K562 (cell line): ENCODE measurements around the gene FZD8. TPM values are rescaled to one million over a fixed set of nuclear protein-coding genes. Genes with fewer than 3 reads are reported as not detected.

Experiments
- ATAC-seq: fragments of 200-7000 bp; cut with Tn5 transposase; 3 replicates; pipeline ENCODE4 v1.9.1; 2020; ENCODE audit warnings: moderate library complexity
- BruUV-seq: library from RNA; stranded (reverse); fragments of 400-500 nt; replicated peaks from 2 replicates; lab custom pipeline; 2021; lab: Mats Ljungman, UMichigan
- CTCF ChIA-PET: fragments of 300-600 bp; formaldehyde crosslinking; extraction: SDS; loops from one replicate; lab custom pipeline; 2021; ENCODE audit warnings: low intra/inter-chr PET ratio; lab: Yijun Ruan, JAX
- POLR2A ChIA-PET: fragments of 300-600, 350-650 bp; sonication (Branson Sonifier 250); formaldehyde crosslinking; extraction: SDS; loops from one replicate; lab custom pipeline; 2021; ENCODE audit warnings: antibody characterized with exemption, inconsistent platforms; lab: Yijun Ruan, JAX
- DNase-seq, 4 experiments: peaks; one replicate each; pipeline versions ENCODE4 v3.0.0 to v3.0.0-alpha.2; 2011 to 2018; ENCODE audit warnings: low spot score in 3 of 4, mixed read lengths in 3 of 4; ENCODE audit errors: extremely low read depth in 1 of 4
- FAIRE-seq: peaks from 2 replicates; lab custom pipeline; 2011; peaks lifted over from hg19 to GRCh38; lab: Jason Lieb, UNC
- H2AFZ ChIP-seq: 2 replicates; pipeline ENCODE4 v1.6.0; 2011; ENCODE audit warnings: low read depth, low read length, control low read depth, inconsistent platforms
- H3K27ac ChIP-seq: fragments of 200-600 bp; 3 replicates; pipeline ENCODE4 v1.8.0; 2011; ENCODE audit warnings: low read depth, mild to moderate bottlenecking, control low read depth, inconsistent platforms, low read length, moderate library complexity, mixed read lengths; ENCODE audit errors: extremely low read depth
- H3K27me3 ChIP-seq, 2 experiments: fragments of 300-600 bp in 1 of 2; 2 replicates in 1 of 2; 3 replicates in 1 of 2; pipeline versions ENCODE4 v1.6.0 to v1.8.0; 2011; ENCODE audit warnings: inconsistent platforms in 2 of 2, low read length in 2 of 2, mild to moderate bottlenecking in 1 of 2, mixed read lengths in 1 of 2, moderate library complexity in 1 of 2; ENCODE audit not compliant: control insufficient read depth in 2 of 2, insufficient read depth in 2 of 2
- H3K36me3 ChIP-seq: fragments of 300-600 bp; 3 replicates; pipeline ENCODE4 v1.8.0; 2011; ENCODE audit warnings: mild to moderate bottlenecking, low read length, inconsistent platforms; ENCODE audit not compliant: control insufficient read depth, insufficient read depth
- H3K4me1 ChIP-seq, 2 experiments: fragments of 200-600 bp in 1 of 2; replicated peaks in 1 of 2; 2 replicates in 1 of 2; 3 replicates in 1 of 2; pipeline versions ENCODE4 v1.5.1 to v1.8.0; 2011; ENCODE audit warnings: inconsistent platforms in 2 of 2, low read length in 2 of 2, mild to moderate bottlenecking in 1 of 2, mixed read lengths in 1 of 2, moderate library complexity in 1 of 2; ENCODE audit not compliant: control insufficient read depth in 2 of 2, insufficient read depth in 2 of 2
- H3K4me2 ChIP-seq: 2 replicates; pipeline ENCODE4 v1.6.1; 2011; ENCODE audit warnings: low read length, control low read depth, inconsistent platforms, mixed read lengths; ENCODE audit not compliant: insufficient read depth
- H3K4me3 ChIP-seq: fragments of 200-600 bp; sonication (generic), shearing (Covaris generic); 2 replicates; pipeline ENCODE4 v1.5.1; 2016; ENCODE audit warnings: control low read depth, inconsistent platforms
- H3K79me2 ChIP-seq: fragments of 200-600 bp; 3 replicates; pipeline ENCODE4 v1.8.0; 2011; ENCODE audit warnings: low read length, inconsistent platforms; ENCODE audit not compliant: control insufficient read depth, insufficient read depth
- H3K9ac ChIP-seq, 2 experiments: 2 replicates each; pipeline versions ENCODE4 v1.6.0 to v1.6.1; 2011; ENCODE audit warnings: low read depth in 2 of 2, low read length in 2 of 2, control low read depth in 1 of 2, inconsistent platforms in 1 of 2, mild to moderate bottlenecking in 1 of 2, mixed read lengths in 1 of 2; ENCODE audit not compliant: insufficient read depth in 1 of 2
- H3K9me1 ChIP-seq: one replicate; pipeline ENCODE4 v1.6.0; 2011; ENCODE audit warnings: inconsistent platforms, mild to moderate bottlenecking, low read length, moderate library complexity; ENCODE audit not compliant: control insufficient read depth, insufficient read depth
- H3K9me3 ChIP-seq: replicated peaks from 2 replicates; pipeline ENCODE4 v1.5.1; 2011; ENCODE audit warnings: low read depth, low read length, inconsistent platforms; ENCODE audit not compliant: control insufficient read depth, insufficient read depth
- H4K20me1 ChIP-seq: replicated peaks from 2 replicates; pipeline ENCODE4 v1.6.1; 2011; ENCODE audit warnings: low read length, inconsistent platforms, mixed read lengths; ENCODE audit not compliant: control insufficient read depth, insufficient read depth
- KDM4B ChIP-seq, 2 experiments: fragments of 450-650 bp in 1 of 2; sonication (generic) in 1 of 2; IDR thresholded peaks; 2 replicates each; pipeline ENCODE4 v1.6.1; 2016 to 2017; ENCODE audit warnings: borderline replicate concordance in 2 of 2, antibody characterized with exemption in 1 of 2, low read depth in 1 of 2, mild to moderate bottlenecking in 1 of 2
- LEF1 ChIP-seq: fragments of 450-650 bp; IDR thresholded peaks from 2 replicates; pipeline ENCODE4 v1.6.1; 2016; ENCODE audit warnings: mild to moderate bottlenecking
- NR4A1 ChIP-seq, 2 experiments: fragments of 250-450 bp in 1 of 2; fragments of 450-650 bp in 1 of 2; sonication (Bioruptor Pico) in 1 of 2; IDR thresholded peaks; 2 replicates each; pipeline versions ENCODE4 v1.4.0 to v1.6.1; 2016 to 2020; ENCODE audit warnings: mild to moderate bottlenecking in 2 of 2, missing compliant biosample characterization in 1 of 2, missing genetic modification characterization in 1 of 2, moderate library complexity in 1 of 2
- SRSF1 ChIP-seq: fragments of 200-400 bp; formaldehyde crosslinking; IDR thresholded peaks from 2 replicates; pipeline ENCODE4 v1.6.1; 2017; ENCODE audit warnings: mild to moderate bottlenecking, low read depth, low read length, moderate library complexity
- WGBS: fragments of 100-300 bp; shearing (Covaris generic); methylation state at CpG from one replicate; pipeline ENCODE4 v1.1.6; 2016; ENCODE audit warnings: low coverage, mixed read lengths; ENCODE audit not compliant: insufficient coverage; ENCODE audit errors: missing lambda C conversion rate; 5-methylcytosine and 5-hydroxymethylcytosine counted together
- in situ Hi-C: fragments of 300-500 bp; cut with MboI; formaldehyde crosslinking; loops from 4 replicates; pipeline ENCODE4 v1.15.0; 2018; ENCODE audit warnings: inconsistent platforms, mixed read lengths
- intact Hi-C: fragments of 100-400 bp; cut with micrococcal nuclease; formaldehyde crosslinking; loops from 2 replicates; pipeline ENCODE4 v1.14.2; 2022
- polyA plus RNA-seq, 8 experiments: library from polyadenylated mRNA; depleted of rRNA in 4 of 8; stranded (reverse) in 5 of 8; unstranded in 3 of 8; fragments of >200 nt; fragmentation: Nextera tagmentation in 2 of 8; fragmentation: Illumina TruSeq in 1 of 8; extraction: Ambion mirVana in 2 of 8; extraction: Trizol in 1 of 8; gene quantifications; 2 replicates each; pipeline versions ENCODE4 v1.2.1 to v1.2.3, GENCODE V29; 2011 to 2014; ENCODE audit warnings: inconsistent platforms in 1 of 8, missing spikeins in 1 of 8
- total RNA-seq, 7 experiments: library from RNA; depleted of rRNA in 6 of 7; stranded (reverse); fragments of >200 nt in 6 of 7; fragmentation: Illumina TruSeq in 2 of 7; extraction: Trizol in 2 of 7; gene quantifications; 2 replicates each; pipeline versions ENCODE4 v1.2.1 to v1.2.3, GENCODE V29; 2011 to 2021; ENCODE audit warnings: low replicate concordance in 1 of 7
- TF ChIP-seq, protein P1 (sequence below): fragments of 450-650 bp; IDR thresholded peaks from 2 replicates; pipeline ENCODE4 v1.6.1; 2016; ENCODE audit warnings: low read depth
- TF ChIP-seq, protein P2 (sequence below), 2 experiments: IDR thresholded peaks in 1 of 2; conservative IDR thresholded peaks in 1 of 2; 2 replicates each; pipeline ENCODE4 v1.6.1; 2016; ENCODE audit warnings: low read depth in 2 of 2, mild to moderate bottlenecking in 1 of 2, missing compliant biosample characterization in 1 of 2, missing genetic modification characterization in 1 of 2, moderate library complexity in 1 of 2

The FZD8 gene
- total and polyA plus RNA-seq, 9 of the 15 experiments (the other 6 are each of a cell fraction or from before 2014, with no cell fraction given), result 0.03 to 1.2 (median 0.16) TPM; not detected in 1

DNA sequence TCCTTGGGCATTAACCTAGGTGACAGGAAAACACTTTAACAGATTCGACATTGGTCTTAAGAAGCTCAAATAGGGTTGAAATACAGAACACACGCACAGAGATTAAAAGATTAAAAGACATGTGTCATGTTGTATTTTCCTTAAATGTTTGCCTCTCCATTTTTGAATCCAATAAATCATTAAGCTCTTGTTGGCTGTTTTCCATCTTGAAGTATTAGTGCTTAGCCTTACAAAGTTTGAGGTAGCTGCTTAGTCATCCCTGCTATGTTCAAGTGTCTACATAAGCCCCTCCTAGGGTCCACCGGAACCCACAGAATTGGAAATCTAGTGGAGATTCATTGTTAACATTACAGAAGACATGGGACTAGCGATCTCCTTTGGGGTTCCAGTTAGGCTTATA, 49.7 kb downstream of the FZD8 start:
- BruUV-seq, result no TSS peak
- no peaks in the 10 kb centered on the region for H3K9me1 ChIP-seq
- no peak overlapping the region for H3K4me3 ChIP-seq
- TF ChIP-seq, protein P1, sequence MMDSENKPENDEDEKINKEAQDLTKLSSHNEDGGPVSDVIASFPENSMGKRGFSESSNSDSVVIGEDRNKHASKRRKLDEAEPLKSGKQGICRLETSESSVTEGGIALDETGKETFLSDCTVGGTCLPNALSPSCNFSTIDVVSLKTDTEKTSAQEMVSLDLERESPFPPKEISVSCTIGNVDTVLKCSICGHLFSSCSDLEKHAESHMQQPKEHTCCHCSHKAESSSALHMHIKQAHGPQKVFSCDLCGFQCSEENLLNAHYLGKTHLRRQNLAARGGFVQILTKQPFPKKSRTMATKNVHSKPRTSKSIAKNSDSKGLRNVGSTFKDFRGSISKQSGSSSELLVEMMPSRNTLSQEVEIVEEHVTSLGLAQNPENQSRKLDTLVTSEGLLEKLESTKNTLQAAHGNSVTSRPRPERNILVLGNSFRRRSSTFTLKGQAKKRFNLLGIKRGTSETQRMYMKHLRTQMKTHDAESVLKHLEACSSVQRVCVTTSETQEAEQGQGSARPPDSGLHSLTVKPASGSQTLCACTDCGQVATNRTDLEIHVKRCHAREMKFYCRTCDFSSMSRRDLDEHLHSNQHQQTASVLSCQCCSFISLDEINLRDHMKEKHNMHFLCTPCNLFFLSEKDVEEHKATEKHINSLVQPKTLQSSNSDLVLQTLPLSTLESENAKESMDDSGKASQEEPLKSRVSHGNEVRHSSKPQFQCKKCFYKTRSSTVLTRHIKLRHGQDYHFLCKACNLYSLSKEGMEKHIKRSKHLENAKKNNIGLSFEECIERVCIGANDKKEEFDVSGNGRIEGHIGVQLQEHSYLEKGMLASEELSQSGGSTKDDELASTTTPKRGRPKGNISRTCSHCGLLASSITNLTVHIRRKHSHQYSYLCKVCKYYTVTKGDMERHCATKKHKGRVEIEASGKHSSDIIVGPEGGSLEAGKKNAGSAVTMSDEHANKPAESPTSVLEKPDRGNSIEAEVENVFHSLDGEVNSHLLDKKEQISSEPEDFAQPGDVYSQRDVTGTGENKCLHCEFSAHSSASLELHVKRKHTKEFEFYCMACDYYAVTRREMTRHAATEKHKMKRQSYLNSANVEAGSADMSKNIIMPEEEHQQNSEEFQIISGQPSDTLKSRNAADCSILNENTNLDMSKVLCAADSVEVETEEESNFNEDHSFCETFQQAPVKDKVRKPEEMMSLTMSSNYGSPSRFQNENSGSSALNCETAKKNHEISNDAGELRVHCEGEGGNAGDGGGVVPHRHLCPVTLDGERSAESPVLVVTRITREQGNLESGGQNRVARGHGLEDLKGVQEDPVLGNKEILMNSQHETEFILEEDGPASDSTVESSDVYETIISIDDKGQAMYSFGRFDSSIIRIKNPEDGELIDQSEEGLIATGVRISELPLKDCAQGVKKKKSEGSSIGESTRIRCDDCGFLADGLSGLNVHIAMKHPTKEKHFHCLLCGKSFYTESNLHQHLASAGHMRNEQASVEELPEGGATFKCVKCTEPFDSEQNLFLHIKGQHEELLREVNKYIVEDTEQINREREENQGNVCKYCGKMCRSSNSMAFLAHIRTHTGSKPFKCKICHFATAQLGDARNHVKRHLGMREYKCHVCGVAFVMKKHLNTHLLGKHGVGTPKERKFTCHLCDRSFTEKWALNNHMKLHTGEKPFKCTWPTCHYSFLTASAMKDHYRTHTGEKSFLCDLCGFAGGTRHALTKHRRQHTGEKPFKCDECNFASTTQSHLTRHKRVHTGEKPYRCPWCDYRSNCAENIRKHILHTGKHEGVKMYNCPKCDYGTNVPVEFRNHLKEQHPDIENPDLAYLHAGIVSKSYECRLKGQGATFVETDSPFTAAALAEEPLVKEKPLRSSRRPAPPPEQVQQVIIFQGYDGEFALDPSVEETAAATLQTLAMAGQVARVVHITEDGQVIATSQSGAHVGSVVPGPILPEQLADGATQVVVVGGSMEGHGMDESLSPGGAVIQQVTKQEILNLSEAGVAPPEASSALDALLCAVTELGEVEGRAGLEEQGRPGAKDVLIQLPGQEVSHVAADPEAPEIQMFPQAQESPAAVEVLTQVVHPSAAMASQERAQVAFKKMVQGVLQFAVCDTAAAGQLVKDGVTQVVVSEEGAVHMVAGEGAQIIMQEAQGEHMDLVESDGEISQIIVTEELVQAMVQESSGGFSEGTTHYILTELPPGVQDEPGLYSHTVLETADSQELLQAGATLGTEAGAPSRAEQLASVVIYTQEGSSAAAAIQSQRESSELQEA, result no peak
- no peak for TF ChIP-seq SRSF1
- no peak for TF ChIP-seq KDM4B (IDR thresholded peaks at IDR 0.05; ENCODE audit: borderline replicate concordance in 2 of 2, low read depth in 1 of 2)
- TF ChIP-seq LEF1, result no peak
- TF ChIP-seq NR4A1 (CRISPR knock-in tag; IDR thresholded peaks at IDR 0.05), result no peak
- no peak for TF ChIP-seq NR4A1 (tag; IDR thresholded peaks at IDR 0.05)
- TF ChIP-seq, protein P2, sequence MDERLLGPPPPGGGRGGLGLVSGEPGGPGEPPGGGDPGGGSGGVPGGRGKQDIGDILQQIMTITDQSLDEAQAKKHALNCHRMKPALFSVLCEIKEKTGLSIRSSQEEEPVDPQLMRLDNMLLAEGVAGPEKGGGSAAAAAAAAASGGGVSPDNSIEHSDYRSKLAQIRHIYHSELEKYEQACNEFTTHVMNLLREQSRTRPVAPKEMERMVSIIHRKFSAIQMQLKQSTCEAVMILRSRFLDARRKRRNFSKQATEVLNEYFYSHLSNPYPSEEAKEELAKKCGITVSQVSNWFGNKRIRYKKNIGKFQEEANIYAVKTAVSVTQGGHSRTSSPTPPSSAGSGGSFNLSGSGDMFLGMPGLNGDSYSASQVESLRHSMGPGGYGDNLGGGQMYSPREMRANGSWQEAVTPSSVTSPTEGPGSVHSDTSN (CRISPR knock-in tag; IDR thresholded peaks at IDR 0.05; ENCODE audit: low read depth), result no peak
- TF ChIP-seq, protein P2 (tag; conservative IDR thresholded peaks at IDR 0.05; ENCODE audit: low read depth), result no peak
- no peaks in the 10 kb centered on the region for H3K9me3 ChIP-seq
- intact Hi-C loops (no loop called here), in situ Hi-C loops (no loop called here)
- H3K27me3 ChIP-seq, result peaks cover 16 to 27% of the 10 kb centered on the region in 2 experiments
- no peak for ATAC-seq
- POLR2A ChIA-PET, result interaction anchor here (1.5 kb wide), 1 partner anchor 16 kb away, joined by 3 read pairs; no protein-coding TSS in a partner anchor
- H3K79me2 ChIP-seq, result no peaks in the 10 kb centered on the region
- H3K27ac ChIP-seq, result no peak overlapping the region
- H2AFZ ChIP-seq, result no peak overlapping the region
- no peak overlapping the region for H3K4me2 ChIP-seq
- H4K20me1 ChIP-seq, result no peaks in the 10 kb centered on the region
- CTCF ChIA-PET, result no interaction called here
- H3K9ac ChIP-seq, result no peak overlapping the region
- no peaks in the 10 kb centered on the region for H3K4me1 ChIP-seq
- no peak for DNase-seq
- WGBS, result 3% methylated on average over 4 of the region's 4 CpGs
- no peaks in the 10 kb centered on the region for H3K36me3 ChIP-seq
- no peak for FAIRE-seq
